Peyer's patch (tissue), 4 donors: ENCODE results near the gene SYT9.

ENCODE experiments used
- POLR2A ChIP-seq, 2 donors: fragments of 450-650 bp; IDR thresholded peaks; one replicate each; pipeline ENCODE4 v1.5.1; 2017; ENCODE audit warnings: antibody characterized with exemption in 2 of 2, mild to moderate bottlenecking in 2 of 2, moderate library complexity in 2 of 2
- TF ChIP-seq, protein P1 (sequence below), 6 experiments: fragments of 450-650 bp in 4 of 6; fragments of 200-600 bp in 2 of 6; sonication (generic) in 1 of 6; IDR thresholded peaks; one replicate each; pipeline ENCODE4 v1.5.1; 2017 to 2019; ENCODE audit warnings: antibody characterized with exemption in 6 of 6, mild to moderate bottlenecking in 3 of 6, moderate library complexity in 1 of 6

DNA sequence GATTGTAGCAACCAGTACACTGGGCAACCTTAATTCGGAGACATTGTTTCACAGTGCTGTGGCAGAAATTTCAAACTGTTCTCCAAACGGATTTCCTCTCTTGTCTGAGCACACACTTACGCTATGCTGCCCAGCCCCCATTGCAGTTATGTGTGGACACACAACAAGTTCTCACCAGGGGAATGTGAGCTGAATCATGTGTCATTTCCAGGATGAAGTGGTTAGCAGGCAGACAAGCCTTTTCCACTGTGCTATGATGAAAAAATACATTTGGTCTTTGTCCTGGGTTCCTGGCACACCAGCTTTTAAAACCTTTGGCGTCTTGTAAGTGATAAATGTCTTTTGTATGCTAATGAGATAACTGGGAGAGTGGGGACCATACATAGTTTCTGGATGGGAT is 46.9 kb upstream of the SYT9 start:
- TF ChIP-seq, protein P1, sequence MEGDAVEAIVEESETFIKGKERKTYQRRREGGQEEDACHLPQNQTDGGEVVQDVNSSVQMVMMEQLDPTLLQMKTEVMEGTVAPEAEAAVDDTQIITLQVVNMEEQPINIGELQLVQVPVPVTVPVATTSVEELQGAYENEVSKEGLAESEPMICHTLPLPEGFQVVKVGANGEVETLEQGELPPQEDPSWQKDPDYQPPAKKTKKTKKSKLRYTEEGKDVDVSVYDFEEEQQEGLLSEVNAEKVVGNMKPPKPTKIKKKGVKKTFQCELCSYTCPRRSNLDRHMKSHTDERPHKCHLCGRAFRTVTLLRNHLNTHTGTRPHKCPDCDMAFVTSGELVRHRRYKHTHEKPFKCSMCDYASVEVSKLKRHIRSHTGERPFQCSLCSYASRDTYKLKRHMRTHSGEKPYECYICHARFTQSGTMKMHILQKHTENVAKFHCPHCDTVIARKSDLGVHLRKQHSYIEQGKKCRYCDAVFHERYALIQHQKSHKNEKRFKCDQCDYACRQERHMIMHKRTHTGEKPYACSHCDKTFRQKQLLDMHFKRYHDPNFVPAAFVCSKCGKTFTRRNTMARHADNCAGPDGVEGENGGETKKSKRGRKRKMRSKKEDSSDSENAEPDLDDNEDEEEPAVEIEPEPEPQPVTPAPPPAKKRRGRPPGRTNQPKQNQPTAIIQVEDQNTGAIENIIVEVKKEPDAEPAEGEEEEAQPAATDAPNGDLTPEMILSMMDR (IDR thresholded peaks at IDR 0.05): no peak
- no peak for TF ChIP-seq POLR2A (IDR thresholded peaks at IDR 0.05)
